ENCODE results near the gene INO80. TPM values are rescaled to one million over a fixed set of nuclear protein-coding genes. Genes with fewer than 3 reads are reported as not detected.

Gene INO80
- total and polyA plus RNA-seq, 12 donors, result 4.8 to 14.8 (median 11.7) TPM

- peak in 1 of 8 donors; percentile 5 for ATAC-seq
- Histone ChIP-seq H3K27me3 (no peaks in the 10 kb centered on the region), H3K4me3 (peak overlapping the region; percentile 43 to 97 (median 82)), H3K27ac (peak overlapping the region in 9 of 10 donors; percentile 96 to 100 (median 100)), H3K36me3 (peaks cover 0 to 18% (median 0%) of the 10 kb centered on the region in 9 donors), H3K9me3 (no peaks in the 10 kb centered on the region), H3K4me1 (peaks cover 0 to 40% (median 23%) of the 10 kb centered on the region in 9 donors)
- TF ChIP-seq CTCF (IDR thresholded peaks at IDR 0.05), result peak in 1 of 9 donors; percentile 10
- WGBS, 2 donors, result 0 to 1% methylated on average over 10 of the region's 10 CpGs
- no peak for DNase-seq
- intact Hi-C loops (cut with DNase I), result loop anchor here in 4 of 10 donors (5.0 to 10.0 kb wide), 4 partner anchors 120 to 223 kb away; partner anchors contain the start of genes CHP1 (in 1 of the 4), EXD1 (in 1 of the 4), NUSAP1 (in 1 of the 4) and OIP5 (in 1 of the 4)
Measured at GRCh38 chr15:41115161-41115651, 874 bp downstream of the INO80 start.

- intact Hi-C loops (cut with DNase I), result no loop called here
- TF ChIP-seq CTCF (IDR thresholded peaks at IDR 0.05), result no peak
- Histone ChIP-seq H3K27me3 (no peaks in the 10 kb centered on the region), H3K9me3 (no peaks in the 10 kb centered on the region), H3K36me3 (peaks cover 0 to 32% (median 3%) of the 10 kb centered on the region in 9 donors), H3K27ac (no peak overlapping the region), H3K4me3 (no peak overlapping the region), H3K4me1 (peaks cover 0 to 22% (median 4%) of the 10 kb centered on the region in 9 donors)
- no peak for ATAC-seq
- WGBS, 2 donors, result 81 to 86% methylated on average over 5 of the region's 5 CpGs
- no peak for DNase-seq
Measured at GRCh38 chr15:41106947-41107346, 9.1 kb downstream of the INO80 start.

GRCh38 chr15:41105348-41106334 is 10.4 kb downstream of the INO80 start:
- WGBS, 2 donors, result 91 to 92% methylated on average over 11 of the region's 11 CpGs
- intact Hi-C loops (cut with DNase I), result no loop called here
- H3K27me3 ChIP-seq, result no peaks in the 10 kb centered on the region
- DNase-seq, result no peak
- peaks cover 0 to 18% (median 3%) of the 10 kb centered on the region in 9 donors for H3K4me1 ChIP-seq
- peaks cover 0 to 36% (median 2%) of the 10 kb centered on the region in 9 donors for H3K36me3 ChIP-seq
- H3K9me3 ChIP-seq, result no peaks in the 10 kb centered on the region
- H3K4me3 ChIP-seq, result no peak overlapping the region
- no peak overlapping the region for H3K27ac ChIP-seq
- TF ChIP-seq CTCF (IDR thresholded peaks at IDR 0.05), result no peak
- no peak for ATAC-seq

GRCh38 chr15:41104234-41104633 is 11.8 kb downstream of the INO80 start:
- H3K36me3 ChIP-seq, result peaks cover 0 to 38% (median 0%) of the 10 kb centered on the region in 9 donors
- H3K9me3 ChIP-seq, result no peaks in the 10 kb centered on the region
- ATAC-seq (no peak), DNase-seq (no peak)
- intact Hi-C loops (cut with DNase I), result no loop called here
- no peaks in the 10 kb centered on the region for H3K27me3 ChIP-seq
- no peak for TF ChIP-seq CTCF (IDR thresholded peaks at IDR 0.05)
- H3K27ac ChIP-seq, result no peak overlapping the region
- WGBS, 2 donors, result 92 to 94% methylated on average over 2 of the region's 2 CpGs
- H3K4me3 ChIP-seq, result no peak overlapping the region
- peaks cover 0 to 14% (median 0%) of the 10 kb centered on the region in 9 donors for H3K4me1 ChIP-seq
